ENCODE data around the gene NUMB. TPM values are rescaled to one million over a fixed set of nuclear protein-coding genes. Genes with fewer than 3 reads are reported as not detected.
"Not testable (repeated sequence)": the region's sequence is repeated elsewhere in the genome, so short reads cannot be mapped to it uniquely, and the experiment has no call there.

Gene NUMB
- total and polyA plus RNA-seq, 4 donors = 39.4 to 100 (median 87.8) TPM

- Histone ChIP-seq H3K9me3 (ENCODE audit: control insufficient read depth in 4 of 4, insufficient read depth in 3 of 4, low read length in 3 of 4) (peaks cover 0 to 2% (median 0%) of the 10 kb centered on the region in 4 donors), H3K36me3 (ENCODE audit: control insufficient read depth in 4 of 4, insufficient read depth in 4 of 4, low read length in 4 of 4) (no peaks in the 10 kb centered on the region), H3K9ac (ENCODE audit: insufficient read depth in 1 of 2, low read length in 2 of 2) (no peak overlapping the region), H3K4me1 (ENCODE audit: control insufficient read depth in 5 of 5, insufficient read depth in 5 of 5, low read length in 5 of 5) (peaks cover 0 to 3% (median 0%) of the 10 kb centered on the region in 5 donors), H3K4me3 (no peak overlapping the region), H3K27me3 (ENCODE audit: control insufficient read depth in 3 of 3, insufficient read depth in 3 of 3, low read length in 2 of 3) (no peaks in the 10 kb centered on the region), H3K27ac (ENCODE audit: low read depth in 1 of 2, low read length in 1 of 2) (no peak overlapping the region)
- no peak for DNase-seq
- 72 to 81% methylated on average over 3 of the region's 3 CpGs for WGBS, 2 donors
- ATAC-seq (ENCODE audit: insufficient read depth, low FRiP score) = no peak
- TF ChIP-seq CTCF (IDR thresholded peaks at IDR 0.05; ENCODE audit: control extremely low read depth, extremely low read depth) = no peak
These were observed 145.7 kb downstream of the NUMB start for GRCh38 chr14:73312687-73313086.

- ATAC-seq (ENCODE audit: insufficient read depth, low FRiP score) (no peak), DNase-seq (no peak)
- Histone ChIP-seq H3K36me3 (ENCODE audit: control insufficient read depth in 4 of 4, insufficient read depth in 4 of 4, low read length in 4 of 4) (no peaks in the 10 kb centered on the region), H3K27ac (ENCODE audit: low read depth in 1 of 2, low read length in 1 of 2) (no peak overlapping the region), H3K9ac (ENCODE audit: insufficient read depth in 1 of 2, low read length in 2 of 2) (no peak overlapping the region), H3K27me3 (ENCODE audit: control insufficient read depth in 3 of 3, insufficient read depth in 3 of 3, low read length in 2 of 3) (no peaks in the 10 kb centered on the region), H3K9me3 (ENCODE audit: control insufficient read depth in 4 of 4, insufficient read depth in 3 of 4, low read length in 3 of 4) (peaks cover 0 to 2% (median 0%) of the 10 kb centered on the region in 4 donors), H3K4me3 (no peak overlapping the region), H3K4me1 (ENCODE audit: control insufficient read depth in 5 of 5, insufficient read depth in 5 of 5, low read length in 5 of 5) (peaks cover 0 to 3% (median 0%) of the 10 kb centered on the region in 5 donors)
- WGBS, 2 donors = 40 to 56% methylated on average over 2 of the region's 2 CpGs
- no peak for TF ChIP-seq CTCF (IDR thresholded peaks at IDR 0.05; ENCODE audit: control extremely low read depth, extremely low read depth)
These were observed 146.7 kb downstream of the NUMB start for GRCh38 chr14:73311708-73312030.

- not testable (repeated sequence) for H3K4me1 ChIP-seq (ENCODE audit: control insufficient read depth in 5 of 5, insufficient read depth in 5 of 5, low read length in 5 of 5); H3K9me3 ChIP-seq (ENCODE audit: control insufficient read depth in 4 of 4, insufficient read depth in 3 of 4, low read length in 3 of 4); H3K27me3 ChIP-seq (ENCODE audit: control insufficient read depth in 3 of 3, insufficient read depth in 3 of 3, low read length in 2 of 3); ATAC-seq (ENCODE audit: insufficient read depth, low FRiP score); H3K36me3 ChIP-seq (ENCODE audit: control insufficient read depth in 4 of 4, insufficient read depth in 4 of 4, low read length in 4 of 4); DNase-seq; H3K9ac ChIP-seq (ENCODE audit: insufficient read depth in 1 of 2, low read length in 2 of 2); H3K27ac ChIP-seq (ENCODE audit: low read depth in 1 of 2, low read length in 1 of 2); H3K4me3 ChIP-seq
- 83 to 87% methylated on average over 1 of the region's 1 CpG for WGBS, 2 donors
These were observed 149.1 kb downstream of the NUMB start for GRCh38 chr14:73309207-73309606.

GRCh38 chr14:73307261-73307660, 151.1 kb downstream of the NUMB start:
- H3K9me3 ChIP-seq (ENCODE audit: control insufficient read depth in 4 of 4, insufficient read depth in 3 of 4, low read length in 3 of 4) = peaks cover 0 to 1% (median 0%) of the 10 kb centered on the region in 4 donors
- 96 to 98% methylated on average over 3 of the region's 3 CpGs for WGBS, 2 donors
- no peak for TF ChIP-seq CTCF (IDR thresholded peaks at IDR 0.05; ENCODE audit: control extremely low read depth, extremely low read depth)

More at GRCh38 chr14:73307261-73307660, 151.1 kb downstream of the NUMB start:
- Histone ChIP-seq H3K4me3 (no peak overlapping the region), H3K27me3 (ENCODE audit: control insufficient read depth in 3 of 3, insufficient read depth in 3 of 3, low read length in 2 of 3) (no peaks in the 10 kb centered on the region), H3K9ac (ENCODE audit: insufficient read depth in 1 of 2, low read length in 2 of 2) (no peak overlapping the region), H3K4me1 (ENCODE audit: control insufficient read depth in 5 of 5, insufficient read depth in 5 of 5, low read length in 5 of 5) (peaks cover 0 to 2% (median 0%) of the 10 kb centered on the region in 5 donors), H3K27ac (ENCODE audit: low read depth in 1 of 2, low read length in 1 of 2) (no peak overlapping the region), H3K36me3 (ENCODE audit: control insufficient read depth in 4 of 4, insufficient read depth in 4 of 4, low read length in 4 of 4) (no peaks in the 10 kb centered on the region)
- DNase-seq (no peak), ATAC-seq (ENCODE audit: insufficient read depth, low FRiP score) (no peak)
